ENCODE measurements around the gene MAPKAPK2. TPM values are rescaled to one million over a fixed set of nuclear protein-coding genes. Genes with fewer than 3 reads are reported as not detected.
A peak's percentile ranks its signal among the peaks of the same experiment; 100 is the strongest.

MAPKAPK2 gene
- total RNA-seq, 1 donor from 2014 or later, result 63.1 TPM

GRCh38 chr1:206723805-206724472, 39.2 kb downstream of the MAPKAPK2 start:
- TF ChIP-seq CTCF (conservative IDR thresholded peaks at IDR 0.05), result no peak
- no peak for DNase-seq (ENCODE audit: extremely low spot score, unreplicated experiment)
- no peaks in the 10 kb centered on the region for H3K27me3 Mint-ChIP-seq
- no peaks in the 10 kb centered on the region for H3K9me3 Mint-ChIP-seq
- H3K36me3 Mint-ChIP-seq, result no peaks in the 10 kb centered on the region
- peak overlapping the region; percentile 58 for H3K27ac Mint-ChIP-seq
- peak overlapping the region; percentile 51 for H3K4me3 Mint-ChIP-seq
- H3K4me1 Mint-ChIP-seq (ENCODE audit: unreplicated experiment), result peaks cover 11% of the 10 kb centered on the region

- Mint-ChIP-seq H3K27me3 (no peaks in the 10 kb centered on the region), H3K27ac (no peak overlapping the region), H3K9me3 (no peaks in the 10 kb centered on the region), H3K36me3 (no peaks in the 10 kb centered on the region), H3K4me1 (ENCODE audit: unreplicated experiment) (peaks cover 8% of the 10 kb centered on the region), H3K4me3 (no peak overlapping the region)
- no peak for DNase-seq (ENCODE audit: extremely low spot score, unreplicated experiment)
- peak; percentile 71 for TF ChIP-seq CTCF (conservative IDR thresholded peaks at IDR 0.05)
Measured at GRCh38 chr1:206725109-206725963, 40.6 kb downstream of the MAPKAPK2 start.

- no peak overlapping the region for H3K4me3 Mint-ChIP-seq
- no peaks in the 10 kb centered on the region for H3K27me3 Mint-ChIP-seq
- peaks cover 4% of the 10 kb centered on the region for H3K36me3 Mint-ChIP-seq
- H3K4me1 Mint-ChIP-seq (ENCODE audit: unreplicated experiment), result peaks cover 8% of the 10 kb centered on the region
- no peak for TF ChIP-seq CTCF (conservative IDR thresholded peaks at IDR 0.05)
- H3K9me3 Mint-ChIP-seq, result no peaks in the 10 kb centered on the region
- DNase-seq (ENCODE audit: extremely low spot score, unreplicated experiment), result no peak
- H3K27ac Mint-ChIP-seq, result no peak overlapping the region
Measured at GRCh38 chr1:206727981-206728696, 43.4 kb downstream of the MAPKAPK2 start.

- Mint-ChIP-seq H3K27me3 (no peaks in the 10 kb centered on the region), H3K9me3 (no peaks in the 10 kb centered on the region), H3K4me3 (no peak overlapping the region), H3K36me3 (peaks cover 4% of the 10 kb centered on the region), H3K4me1 (ENCODE audit: unreplicated experiment) (peaks cover 7% of the 10 kb centered on the region), H3K27ac (no peak overlapping the region)
- DNase-seq (ENCODE audit: extremely low spot score, unreplicated experiment), result no peak
- no peak for TF ChIP-seq CTCF (conservative IDR thresholded peaks at IDR 0.05)
Measured at GRCh38 chr1:206728697-206728987, 43.9 kb downstream of the MAPKAPK2 start.

GRCh38 chr1:206729050-206729449, 44.3 kb downstream of the MAPKAPK2 start:
- no peaks in the 10 kb centered on the region for H3K27me3 Mint-ChIP-seq
- no peak for DNase-seq (ENCODE audit: extremely low spot score, unreplicated experiment)
- H3K27ac Mint-ChIP-seq, result no peak overlapping the region
- H3K9me3 Mint-ChIP-seq, result no peaks in the 10 kb centered on the region
- no peak overlapping the region for H3K4me3 Mint-ChIP-seq
- peaks cover 3% of the 10 kb centered on the region for H3K4me1 Mint-ChIP-seq (ENCODE audit: unreplicated experiment)
- TF ChIP-seq CTCF (conservative IDR thresholded peaks at IDR 0.05), result no peak
- peaks cover 4% of the 10 kb centered on the region for H3K36me3 Mint-ChIP-seq

Data from type B pancreatic cell (in vitro differentiated cells).